SU-DHL-6 (cell line): ENCODE measurements around the gene VPS4A.

ENCODE experiments used
- EZH2phosphoT487 ChIP-seq: fragments of 200-600 bp; sonication (generic), shearing (Covaris generic); conservative IDR thresholded peaks from 2 replicates; pipeline ENCODE4 v1.6.1; 2018; ENCODE audit warnings: mild to moderate bottlenecking, antibody characterized with exemption, low read length, moderate library complexity, mixed read lengths
- TF ChIP-seq, protein P1 (sequence below): fragments of 200-600 bp; sonication (generic); IDR thresholded peaks from one replicate; pipeline ENCODE4 v1.5.1; 2017; ENCODE audit warnings: antibody characterized with exemption, mild to moderate bottlenecking, low read length, moderate library complexity; ENCODE audit not compliant: insufficient read depth, poor library complexity, severe bottlenecking

- TF ChIP-seq, protein P1, sequence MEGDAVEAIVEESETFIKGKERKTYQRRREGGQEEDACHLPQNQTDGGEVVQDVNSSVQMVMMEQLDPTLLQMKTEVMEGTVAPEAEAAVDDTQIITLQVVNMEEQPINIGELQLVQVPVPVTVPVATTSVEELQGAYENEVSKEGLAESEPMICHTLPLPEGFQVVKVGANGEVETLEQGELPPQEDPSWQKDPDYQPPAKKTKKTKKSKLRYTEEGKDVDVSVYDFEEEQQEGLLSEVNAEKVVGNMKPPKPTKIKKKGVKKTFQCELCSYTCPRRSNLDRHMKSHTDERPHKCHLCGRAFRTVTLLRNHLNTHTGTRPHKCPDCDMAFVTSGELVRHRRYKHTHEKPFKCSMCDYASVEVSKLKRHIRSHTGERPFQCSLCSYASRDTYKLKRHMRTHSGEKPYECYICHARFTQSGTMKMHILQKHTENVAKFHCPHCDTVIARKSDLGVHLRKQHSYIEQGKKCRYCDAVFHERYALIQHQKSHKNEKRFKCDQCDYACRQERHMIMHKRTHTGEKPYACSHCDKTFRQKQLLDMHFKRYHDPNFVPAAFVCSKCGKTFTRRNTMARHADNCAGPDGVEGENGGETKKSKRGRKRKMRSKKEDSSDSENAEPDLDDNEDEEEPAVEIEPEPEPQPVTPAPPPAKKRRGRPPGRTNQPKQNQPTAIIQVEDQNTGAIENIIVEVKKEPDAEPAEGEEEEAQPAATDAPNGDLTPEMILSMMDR: peak; percentile 35
- no peak for TF ChIP-seq EZH2phosphoT487
Measured at GRCh38 chr16:69339289-69340094, 28.3 kb downstream of the VPS4A start, which contains the start of the genes COG8 and NIP7.
